GM12878 (cell line): ENCODE measurements around the gene RNF181. TPM values are rescaled to one million over a fixed set of nuclear protein-coding genes. Genes with fewer than 3 reads are reported as not detected.

Source experiments
- ATAC-seq: fragments of 200-7000 bp; cut with Tn5 transposase; 3 replicates; pipeline ENCODE4 v1.9.1; 2020; ENCODE audit warnings: mild to moderate bottlenecking, moderate library complexity
- BruUV-seq: library from RNA; stranded (reverse); fragments of 400-500 nt; replicated peaks from 2 replicates; lab custom pipeline; 2021; lab: Mats Ljungman, UMichigan
- CTCF ChIA-PET: fragments of 300-600 bp; sonication (Branson Sonifier 250); formaldehyde crosslinking; extraction: SDS; loops from one replicate; lab custom pipeline; 2021; ENCODE audit warnings: inconsistent platforms; lab: Yijun Ruan, JAX
- POLR2A ChIA-PET: fragments of 350-600 bp; formaldehyde crosslinking; extraction: SDS; loops from one replicate; lab custom pipeline; 2021; ENCODE audit warnings: inconsistent platforms; lab: Charles Lee
- RAD21 ChIA-PET: fragments of 300-600 bp; sonication (Branson Sonifier 250); formaldehyde crosslinking; loops from one replicate; lab custom pipeline; 2023; ENCODE audit warnings: antibody characterized with exemption; ENCODE audit not compliant: unreplicated experiment; lab: Charles Lee
- SMC1A ChIA-PET: fragments of 300-600 bp; sonication (Branson Sonifier 250); formaldehyde crosslinking; loops from one replicate; lab custom pipeline; 2023; ENCODE audit not compliant: unreplicated experiment, uncharacterized antibody; lab: Charles Lee
- DNase-seq: peaks from one replicate; pipeline ENCODE4 v3.0.0-alpha.2; 2011; ENCODE audit warnings: low read depth, low spot score
- FAIRE-seq: peaks from 3 replicates; lab custom pipeline; 2011; peaks lifted over from hg19 to GRCh38; lab: Jason Lieb, UNC
- H2AFZ ChIP-seq: 2 replicates; pipeline ENCODE4 v1.6.0; 2011; ENCODE audit warnings: low read depth, low read length, control low read depth; ENCODE audit not compliant: control insufficient read depth
- H3K27ac ChIP-seq: 2 replicates; pipeline ENCODE4 v1.5.1; 2011; ENCODE audit warnings: control low read depth; ENCODE audit not compliant: control insufficient read depth, insufficient read depth
- H3K27me3 ChIP-seq, 2 experiments: replicated peaks in 1 of 2; 2 replicates each; pipeline versions ENCODE4 v1.6.0 to v1.6.1; 2011; ENCODE audit warnings: low read length in 1 of 2; ENCODE audit not compliant: control insufficient read depth in 2 of 2, insufficient read depth in 2 of 2
- H3K36me3 ChIP-seq, 2 experiments: 2 replicates each; pipeline ENCODE4 v1.5.1; 2011; ENCODE audit warnings: low read length in 1 of 2; ENCODE audit not compliant: control insufficient read depth in 2 of 2, insufficient read depth in 2 of 2
- H3K4me1 ChIP-seq: 2 replicates; pipeline ENCODE4 v1.6.1; 2011; ENCODE audit warnings: mild to moderate bottlenecking, low read length, moderate library complexity, mixed read lengths; ENCODE audit not compliant: control insufficient read depth, insufficient read depth
- H3K4me2 ChIP-seq: 2 replicates; pipeline ENCODE4 v1.6.0; 2011; ENCODE audit warnings: control low read depth; ENCODE audit not compliant: control insufficient read depth, insufficient read depth
- H3K4me3 ChIP-seq: fragments of 200-600 bp; sonication (generic); 2 replicates; pipeline ENCODE4 v1.5.1; 2016
- H3K79me2 ChIP-seq: 2 replicates; pipeline ENCODE4 v1.6.0; 2011; ENCODE audit warnings: low read length; ENCODE audit not compliant: control insufficient read depth, insufficient read depth
- H3K9ac ChIP-seq: 2 replicates; pipeline ENCODE4 v1.8.0; 2011; ENCODE audit warnings: low read length, control low read depth, mixed read lengths; ENCODE audit not compliant: control insufficient read depth, insufficient read depth
- H3K9me3 ChIP-seq: replicated peaks from 3 replicates; pipeline ENCODE4 v1.5.1; 2011; ENCODE audit warnings: mild to moderate bottlenecking, low read length; ENCODE audit not compliant: control insufficient read depth, insufficient read depth
- H4K20me1 ChIP-seq: 2 replicates; pipeline ENCODE4 v1.6.0; 2011; ENCODE audit not compliant: control insufficient read depth, insufficient read depth
- CUX1 ChIP-seq: IDR thresholded peaks from 2 replicates; pipeline ENCODE4 v1.6.1; 2012; ENCODE audit warnings: improper control_type of control experiment, low read depth, low read length; ENCODE audit not compliant: insufficient replicate concordance
- DPF2 ChIP-seq: fragments of 450-650 bp; IDR thresholded peaks from 2 replicates; pipeline ENCODE4 v1.6.1; 2017; ENCODE audit warnings: mild to moderate bottlenecking
- HDAC6 ChIP-seq: fragments of 200-600 bp; sonication (generic); IDR thresholded peaks from one replicate; pipeline ENCODE4 v1.8.0; 2017; ENCODE audit warnings: antibody characterized with exemption; ENCODE audit not compliant: unreplicated experiment
- RAD21 ChIP-seq: IDR thresholded peaks from 2 replicates; pipeline ENCODE4 v1.6.1; 2011; ENCODE audit warnings: mild to moderate bottlenecking, low read depth, low read length, moderate library complexity; ENCODE audit not compliant: insufficient read depth
- RCOR1 ChIP-seq: conservative IDR thresholded peaks from 2 replicates; pipeline ENCODE4 v1.6.1; 2012; ENCODE audit warnings: low read depth, low read length, improper control_type of control experiment
- RUNX3 ChIP-seq: IDR thresholded peaks from 2 replicates; pipeline ENCODE4 v1.6.1; 2012; ENCODE audit warnings: low read length, inconsistent platforms
- SIN3A ChIP-seq: IDR thresholded peaks from 2 replicates; pipeline ENCODE4 v1.6.1; 2012; ENCODE audit warnings: low read depth, low read length, improper control_type of control experiment
- ZNF217 ChIP-seq: fragments of 450-650 bp; IDR thresholded peaks from 2 replicates; pipeline ENCODE4 v1.6.1; 2017; ENCODE audit warnings: antibody characterized with exemption, mild to moderate bottlenecking
- WGBS: methylation state at CpG from one replicate; pipeline ENCODE4 v1.1.6; 2016; ENCODE audit warnings: low lambda C conversion rate; ENCODE audit not compliant: insufficient replicate concordance, insufficient coverage; ENCODE audit errors: missing lambda C conversion rate; 5-methylcytosine and 5-hydroxymethylcytosine counted together
- in situ Hi-C: fragments of 300-500 bp; cut with MboI; formaldehyde crosslinking; loops from 9 replicates; pipeline ENCODE4 v1.14.3; 2018; ENCODE audit warnings: mixed read lengths
- intact Hi-C: fragments of 100-400 bp; cut with micrococcal nuclease; formaldehyde crosslinking; loops from one replicate; pipeline ENCODE4 v1.14.2; 2022; ENCODE audit not compliant: unreplicated experiment
- polyA plus RNA-seq, 11 experiments: library from polyadenylated mRNA; depleted of rRNA in 4 of 11; unstranded in 6 of 11; stranded (reverse) in 5 of 11; fragments of >200 nt; fragmentation: Nextera tagmentation in 4 of 11; fragmentation: Illumina TruSeq in 1 of 11; extraction: Ambion mirVana in 4 of 11; extraction: Trizol in 1 of 11; gene quantifications; 1 replicate in 1 of 11; 2 replicates in 10 of 11; pipeline versions ENCODE4 v1.2.1 to v1.2.3, GENCODE V29; 2011 to 2016; ENCODE audit warnings: inconsistent platforms in 2 of 11, missing spikeins in 2 of 11, low read depth in 1 of 11
- total RNA-seq, 4 experiments: library from RNA; depleted of rRNA in 3 of 4; stranded (reverse); fragments of >200 nt in 3 of 4; fragmentation: Illumina TruSeq in 1 of 4; extraction: Trizol in 1 of 4; gene quantifications; 2 replicates each; pipeline versions ENCODE4 v1.2.1 to v1.2.3, GENCODE V29; 2013 to 2021
- TF ChIP-seq, protein P1 (sequence below), 3 experiments: IDR thresholded peaks in 2 of 3; conservative IDR thresholded peaks in 1 of 3; 2 replicates each; pipeline ENCODE4 v1.5.1; 2011; ENCODE audit warnings: low read depth in 3 of 3, low read length in 3 of 3, mild to moderate bottlenecking in 3 of 3, control low read depth in 2 of 3, moderate library complexity in 2 of 3, inconsistent platforms in 1 of 3, mixed read lengths in 1 of 3; ENCODE audit not compliant: control insufficient read depth in 2 of 3, insufficient read depth in 1 of 3; ENCODE audit errors: extremely low read depth in 1 of 3
- TF ChIP-seq, protein P2 (sequence below): fragments of 450-650 bp; formaldehyde crosslinking; IDR thresholded peaks from 2 replicates; pipeline ENCODE4 v1.4.0; 2020; ENCODE audit warnings: mild to moderate bottlenecking, moderate library complexity

The RNF181 gene
- total and polyA plus RNA-seq, 10 of the 15 experiments (the other 5 are each of a cell fraction or from before 2014, with no cell fraction given), result 101 to 409 (median 213) TPM

- CTCF ChIA-PET, result interaction anchor here (0.7 to 1.1 kb wide), 5 partner anchors 8 to 108 kb away, joined by 3 to 4 read pairs (median 3); no protein-coding TSS in a partner anchor
- Histone ChIP-seq H3K4me1 (no peaks in the 10 kb centered on the region), H3K4me3 (peak within 1 kb of the TSS; percentile 81), H3K27me3 (no peaks in the 10 kb centered on the region), H3K9me3 (no peaks in the 10 kb centered on the region), H3K79me2 (peaks cover 24% of the 10 kb centered on the region), H3K4me2 (peak within 1 kb of the TSS; percentile 72), H3K36me3 (peaks cover 3 to 17% of the 10 kb centered on the region in 2 experiments; a peak in 3 of 4 replicates), H4K20me1 (no peaks in the 10 kb centered on the region; the same call in 1 of the 2 replicates), H3K9ac (peak within 1 kb of the TSS; percentile 80), H2AFZ (peak within 1 kb of the TSS; percentile 93), H3K27ac (peak within 1 kb of the TSS; percentile 55)
- peak; percentile 53 for DNase-seq
- RAD21 ChIA-PET, result interaction anchor here (0.6 to 1.0 kb wide), 3 partner anchors 10 to 202 kb away, joined by 3 to 4 read pairs (median 4); no protein-coding TSS in a partner anchor
- POLR2A ChIA-PET, result interaction anchor here (0.6 to 2.6 kb wide), 8 partner anchors 9 to 133 kb away, joined by 3 to 14 read pairs (median 4); partner anchors contain the start of genes MAT2A, RNF181, TMEM150A and VAMP8
- SMC1A ChIA-PET, result interaction anchor here (0.6 to 1.4 kb wide), 5 partner anchors 8 to 57 kb away, joined by 3 to 4 read pairs (median 3); partner anchors contain the start of gene RNF181
- BruUV-seq, result TSS peak; percentile 88
- intact Hi-C loops (no loop called here), in situ Hi-C loops (no loop called here)
- ATAC-seq, result peak; percentile 84
- FAIRE-seq, result peak; percentile 31
- 13% methylated on average over 60 of the region's 73 CpGs for WGBS
- TF ChIP-seq, protein P1, sequence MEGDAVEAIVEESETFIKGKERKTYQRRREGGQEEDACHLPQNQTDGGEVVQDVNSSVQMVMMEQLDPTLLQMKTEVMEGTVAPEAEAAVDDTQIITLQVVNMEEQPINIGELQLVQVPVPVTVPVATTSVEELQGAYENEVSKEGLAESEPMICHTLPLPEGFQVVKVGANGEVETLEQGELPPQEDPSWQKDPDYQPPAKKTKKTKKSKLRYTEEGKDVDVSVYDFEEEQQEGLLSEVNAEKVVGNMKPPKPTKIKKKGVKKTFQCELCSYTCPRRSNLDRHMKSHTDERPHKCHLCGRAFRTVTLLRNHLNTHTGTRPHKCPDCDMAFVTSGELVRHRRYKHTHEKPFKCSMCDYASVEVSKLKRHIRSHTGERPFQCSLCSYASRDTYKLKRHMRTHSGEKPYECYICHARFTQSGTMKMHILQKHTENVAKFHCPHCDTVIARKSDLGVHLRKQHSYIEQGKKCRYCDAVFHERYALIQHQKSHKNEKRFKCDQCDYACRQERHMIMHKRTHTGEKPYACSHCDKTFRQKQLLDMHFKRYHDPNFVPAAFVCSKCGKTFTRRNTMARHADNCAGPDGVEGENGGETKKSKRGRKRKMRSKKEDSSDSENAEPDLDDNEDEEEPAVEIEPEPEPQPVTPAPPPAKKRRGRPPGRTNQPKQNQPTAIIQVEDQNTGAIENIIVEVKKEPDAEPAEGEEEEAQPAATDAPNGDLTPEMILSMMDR (IDR thresholded peaks at IDR 0.05 in 2 of 3, conservative IDR thresholded peaks at IDR 0.05 in 1 of 3; ENCODE audit: control insufficient read depth in 2 of 3, extremely low read depth in 1 of 3, insufficient read depth in 1 of 3, low read depth in 3 of 3, low read length in 3 of 3), result no peak
- TF ChIP-seq RCOR1 (no peak), HDAC6 (no peak), RUNX3 (no peak; the same call in 1 of the 2 replicates), RAD21 (no peak), SIN3A (0 out of 2 replicates have a peak, but pooled peaks have one; percentile 19), CUX1 (no peak), DPF2 (no peak; the same call in 1 of the 2 replicates), ZNF217 (no peak)
- TF ChIP-seq, protein P2, sequence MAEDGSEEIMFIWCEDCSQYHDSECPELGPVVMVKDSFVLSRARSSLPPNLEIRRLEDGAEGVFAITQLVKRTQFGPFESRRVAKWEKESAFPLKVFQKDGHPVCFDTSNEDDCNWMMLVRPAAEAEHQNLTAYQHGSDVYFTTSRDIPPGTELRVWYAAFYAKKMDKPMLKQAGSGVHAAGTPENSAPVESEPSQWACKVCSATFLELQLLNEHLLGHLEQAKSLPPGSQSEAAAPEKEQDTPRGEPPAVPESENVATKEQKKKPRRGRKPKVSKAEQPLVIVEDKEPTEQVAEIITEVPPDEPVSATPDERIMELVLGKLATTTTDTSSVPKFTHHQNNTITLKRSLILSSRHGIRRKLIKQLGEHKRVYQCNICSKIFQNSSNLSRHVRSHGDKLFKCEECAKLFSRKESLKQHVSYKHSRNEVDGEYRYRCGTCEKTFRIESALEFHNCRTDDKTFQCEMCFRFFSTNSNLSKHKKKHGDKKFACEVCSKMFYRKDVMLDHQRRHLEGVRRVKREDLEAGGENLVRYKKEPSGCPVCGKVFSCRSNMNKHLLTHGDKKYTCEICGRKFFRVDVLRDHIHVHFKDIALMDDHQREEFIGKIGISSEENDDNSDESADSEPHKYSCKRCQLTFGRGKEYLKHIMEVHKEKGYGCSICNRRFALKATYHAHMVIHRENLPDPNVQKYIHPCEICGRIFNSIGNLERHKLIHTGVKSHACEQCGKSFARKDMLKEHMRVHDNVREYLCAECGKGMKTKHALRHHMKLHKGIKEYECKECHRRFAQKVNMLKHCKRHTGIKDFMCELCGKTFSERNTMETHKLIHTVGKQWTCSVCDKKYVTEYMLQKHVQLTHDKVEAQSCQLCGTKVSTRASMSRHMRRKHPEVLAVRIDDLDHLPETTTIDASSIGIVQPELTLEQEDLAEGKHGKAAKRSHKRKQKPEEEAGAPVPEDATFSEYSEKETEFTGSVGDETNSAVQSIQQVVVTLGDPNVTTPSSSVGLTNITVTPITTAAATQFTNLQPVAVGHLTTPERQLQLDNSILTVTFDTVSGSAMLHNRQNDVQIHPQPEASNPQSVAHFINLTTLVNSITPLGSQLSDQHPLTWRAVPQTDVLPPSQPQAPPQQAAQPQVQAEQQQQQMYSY (CRISPR knock-in tag), result no peak
These were observed 16.4 kb downstream of the RNF181 start, which contains the start of gene C2orf68 for GRCh38 chr2:85611705-85612587. Gene C2orf68, minus strand, starts transcription at chr2:85612066. Its CDS starts 82 bp downstream, at chr2:85611984.
